RWPE1 (cell line): Measurements from ENCODE around the gene KARS1.

Source experiments
- CTCF ChIA-PET: fragments of 350-600 bp; sonication (Branson Sonifier 250); formaldehyde crosslinking; extraction: SDS; loops from one replicate; lab custom pipeline; 2021; lab: Yijun Ruan, JAX
- POLR2A ChIA-PET: fragments of 400-600 bp; formaldehyde crosslinking; extraction: SDS; loops from one replicate; lab custom pipeline; 2020; ENCODE audit warnings: antibody characterized with exemption; ENCODE audit not compliant: low non-redundant PET; lab: Yijun Ruan, JAX
- DNase-seq: peaks from one replicate; pipeline ENCODE4 v3.0.0; 2012; ENCODE audit warnings: low spot score
- H3K27ac ChIP-seq: fragments of 450-650 bp; 2 replicates; pipeline ENCODE4 v1.5.1; 2017
- CTCF ChIP-seq: fragments of 450-650 bp; conservative IDR thresholded peaks from 2 replicates; pipeline ENCODE4 v1.5.1; 2017; ENCODE audit warnings: low read depth, mild to moderate bottlenecking

The KARS1 gene

DNA sequence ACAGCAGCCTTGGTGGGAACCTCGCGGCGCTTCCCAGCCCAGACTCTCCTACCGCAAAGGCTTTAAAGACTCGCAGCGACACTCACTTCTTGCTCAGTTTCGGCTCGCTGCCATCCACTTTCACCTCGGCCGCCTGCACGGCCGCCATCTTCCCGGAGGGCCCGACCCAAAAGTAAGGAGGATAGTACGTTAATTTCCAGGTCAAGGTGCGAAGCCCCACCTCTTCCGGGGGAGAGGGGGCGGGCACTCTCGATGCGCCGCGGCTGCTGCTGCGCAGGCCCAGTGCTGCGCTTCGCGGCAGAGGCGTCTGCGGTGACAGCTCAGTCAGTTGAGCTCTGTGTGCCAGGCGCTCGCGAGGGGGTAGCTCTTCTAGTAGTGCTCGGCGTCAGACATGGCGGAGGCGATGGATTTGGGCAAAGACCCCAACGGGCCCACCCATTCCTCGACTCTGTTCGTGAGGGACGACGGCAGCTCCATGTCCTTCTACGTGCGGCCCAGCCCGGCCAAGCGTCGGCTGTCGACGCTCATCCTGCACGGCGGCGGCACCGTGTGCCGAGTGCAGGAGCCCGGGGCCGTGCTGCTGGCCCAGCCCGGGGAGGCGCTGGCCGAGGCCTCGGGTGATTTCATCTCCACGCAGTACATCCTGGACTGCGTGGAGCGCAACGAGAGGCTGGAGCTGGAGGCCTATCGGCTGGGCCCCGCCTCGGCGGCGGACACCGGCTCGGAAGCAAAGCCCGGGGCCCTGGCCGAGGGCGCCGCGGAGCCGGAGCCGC, at the start of gene KARS1, which contains the start of gene TERF2IP:
Gene KARS1, minus strand, starts transcription at position 174 of the 773 bp plus-strand sequence. Its CDS starts 26 bp downstream, at position 148.
Gene TERF2IP, plus strand, starts transcription at position 282 of the 773 bp plus-strand sequence. Its CDS starts 110 bp downstream, at position 392.
- H3K27ac ChIP-seq: peak within 1 kb of the TSS; percentile 96
- POLR2A ChIA-PET: interaction anchor here (0.6 to 1.4 kb wide), 3 partner anchors 25 to 134 kb away, joined by 3 to 5 read pairs (median 3); partner anchors contain the start of gene ADAT1
- peak; percentile 95 for DNase-seq
- no peak for TF ChIP-seq CTCF
- CTCF ChIA-PET: interaction anchor here (0.6 kb wide), 1 partner anchor 116 kb away, joined by 4 read pairs; no protein-coding TSS in a partner anchor

- ChIA-PET CTCF (interaction anchor here (0.5 to 1.3 kb wide), 4 partner anchors 13 to 1423 kb away, joined by 3 to 8 read pairs (median 3); no protein-coding TSS in a partner anchor), POLR2A (no interaction called here)
- TF ChIP-seq CTCF: no peak
- no peak overlapping the region for H3K27ac ChIP-seq
- DNase-seq: no peak
These were observed 48.2 kb upstream of the KARS1 start for GRCh38 chr16:75695708-75696107.

- ChIA-PET CTCF (no interaction called here), POLR2A (no interaction called here)
- no peak for DNase-seq
- no peak overlapping the region for H3K27ac ChIP-seq
- no peak for TF ChIP-seq CTCF
These were observed 39.9 kb upstream of the KARS1 start for GRCh38 chr16:75687361-75687760.

DNA sequence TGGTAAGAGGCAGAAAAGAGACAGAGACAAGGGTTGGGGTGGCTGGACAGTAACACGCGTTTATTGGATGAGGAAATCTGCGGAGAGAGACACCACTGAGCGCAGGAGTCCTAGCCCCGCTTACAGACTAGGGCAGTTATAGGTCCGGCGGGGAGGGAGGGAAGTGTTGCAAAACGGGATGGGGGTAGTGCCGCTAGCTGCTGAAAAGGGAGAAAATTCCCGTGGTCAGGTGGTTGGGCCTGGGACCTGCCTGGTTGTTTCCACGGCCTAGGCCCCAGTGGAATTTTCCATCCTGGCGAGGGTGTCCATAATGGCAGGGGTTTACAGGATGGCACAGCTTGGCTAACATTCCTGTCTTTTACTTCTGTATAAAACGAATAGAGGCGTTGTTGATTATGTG, 34.8 kb upstream of the KARS1 start:
- POLR2A ChIA-PET: no interaction called here
- no peak overlapping the region for H3K27ac ChIP-seq

DNA sequence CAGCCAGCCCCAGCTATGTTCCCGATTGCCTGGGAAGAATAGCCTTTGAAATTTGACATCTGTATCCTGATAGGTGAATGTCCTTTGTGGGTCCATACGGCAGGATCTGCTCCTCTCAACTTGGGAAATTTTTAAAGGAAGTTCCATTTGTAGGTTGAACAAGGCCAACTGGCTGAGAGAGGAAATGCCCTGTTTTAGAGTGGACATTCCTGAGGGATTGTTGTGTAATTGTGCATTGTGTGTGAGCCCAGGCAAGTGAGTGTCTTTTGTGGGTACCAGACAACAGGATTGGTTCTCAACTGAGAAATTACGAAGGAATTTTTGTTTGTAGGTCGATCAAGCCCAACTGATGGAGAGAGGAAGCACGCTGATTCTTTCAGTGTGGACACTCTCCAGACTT, 31.9 kb upstream of the KARS1 start:
- ChIA-PET POLR2A (no interaction called here), CTCF (no interaction called here)
- no peak for TF ChIP-seq CTCF
- H3K27ac ChIP-seq: no peak overlapping the region
- no peak for DNase-seq

More for the DNA sequence above, 34.8 kb upstream of the KARS1 start:
- no peak for DNase-seq
- no peak for TF ChIP-seq CTCF
- CTCF ChIA-PET: interaction anchor here (0.6 kb wide), 1 partner anchor 40 kb away, joined by 4 read pairs; no protein-coding TSS in a partner anchor

- CTCF ChIA-PET: interaction anchor here (0.6 kb wide), 1 partner anchor 1251 kb away, joined by 3 read pairs; no protein-coding TSS in a partner anchor
- POLR2A ChIA-PET: no interaction called here
- H3K27ac ChIP-seq: no peak within 1 kb of the TSS
- DNase-seq: no peak
- no peak for TF ChIP-seq CTCF
These were observed 29.4 kb upstream of the KARS1 start, which contains the start of gene CPHXL2 for GRCh38 chr16:75676909-75677308. CPHXL2 (minus strand) TSS chr16:75677009; CDS start chr16:75676999, 10 bp downstream.
